Activated CD8-positive, alpha-beta memory T cell treated with anti-CD3 and anti-CD28 coated beads for 36 hours (primary cell): ENCODE measurements around the gene TMEM19. TPM values are rescaled to one million over a fixed set of nuclear protein-coding genes. Genes with fewer than 3 reads are reported as not detected.
"Not testable (repeated sequence)": the region's sequence is repeated elsewhere in the genome, so short reads cannot be mapped to it uniquely, and the experiment has no call there.

Source experiments
- CTCF ChIA-PET: fragments of 350-600 bp; sonication (Branson Sonifier 250); formaldehyde crosslinking; loops from one replicate; lab custom pipeline; 2021; ENCODE audit warnings: antibody characterized with exemption; lab: Charles Lee
- POLR2A ChIA-PET: fragments of 350-600 bp; sonication (Branson Sonifier 250); formaldehyde crosslinking; loops from one replicate; lab custom pipeline; 2021; ENCODE audit warnings: antibody characterized with exemption; lab: Charles Lee
- total RNA-seq, 2 experiments: library from RNA; stranded (reverse); gene quantifications; one replicate each; pipeline ENCODE4 v1.2.3, GENCODE V29; 2021

The TMEM19 gene
- total RNA-seq, 2 experiments from 2014 or later: 15.3 to 17.4 TPM

DNA sequence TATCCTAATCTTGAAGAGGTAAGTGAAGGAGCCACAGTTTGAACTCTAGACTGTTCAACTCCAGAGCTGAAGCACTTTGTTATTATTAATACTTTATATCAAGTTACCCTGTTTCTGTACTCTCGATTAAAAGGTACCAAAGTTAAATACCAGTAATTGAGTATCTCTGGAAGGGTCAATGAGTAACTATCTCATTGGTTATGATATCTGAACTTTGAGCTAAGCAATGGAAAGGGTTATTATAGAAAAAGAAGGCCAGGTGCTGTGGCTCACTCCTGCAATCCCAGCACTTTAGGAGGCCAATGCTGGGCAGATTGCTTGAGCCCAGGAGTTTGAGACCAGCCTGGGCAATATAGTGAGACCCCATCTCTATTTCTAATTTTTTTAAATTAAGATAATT lies 9.9 kb downstream of the TMEM19 start:
- ChIA-PET CTCF (no interaction called here), POLR2A (no interaction called here)

DNA sequence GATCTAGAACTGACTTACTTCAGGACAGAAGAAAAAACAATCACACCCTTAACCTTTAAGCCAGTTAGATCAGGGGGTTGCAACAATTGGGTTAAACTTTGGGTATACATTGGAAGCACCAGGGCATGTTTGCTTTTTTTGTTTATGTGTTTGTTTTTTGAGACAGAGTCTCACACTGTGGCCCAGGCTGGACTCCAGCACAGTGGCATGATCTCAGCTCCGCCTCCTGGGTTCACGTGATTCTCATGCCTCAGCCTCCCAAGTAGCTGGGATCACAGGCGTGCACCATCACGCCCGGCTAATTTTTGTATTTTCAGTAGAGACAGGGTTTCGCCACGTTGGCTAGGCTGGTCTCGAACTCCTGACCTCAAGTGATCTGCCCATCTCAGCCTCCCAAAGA lies 16.3 kb downstream of the TMEM19 start:
- POLR2A ChIA-PET, CTCF ChIA-PET: not testable (repeated sequence)

- ChIA-PET CTCF (no interaction called here), POLR2A (no interaction called here)
These were observed 16.7 kb downstream of the TMEM19 start for GRCh38 chr12:71702590-71702989.

- POLR2A ChIA-PET: no interaction called here
- CTCF ChIA-PET: no interaction called here
These were observed 17.3 kb downstream of the TMEM19 start for GRCh38 chr12:71703206-71703605.

DNA sequence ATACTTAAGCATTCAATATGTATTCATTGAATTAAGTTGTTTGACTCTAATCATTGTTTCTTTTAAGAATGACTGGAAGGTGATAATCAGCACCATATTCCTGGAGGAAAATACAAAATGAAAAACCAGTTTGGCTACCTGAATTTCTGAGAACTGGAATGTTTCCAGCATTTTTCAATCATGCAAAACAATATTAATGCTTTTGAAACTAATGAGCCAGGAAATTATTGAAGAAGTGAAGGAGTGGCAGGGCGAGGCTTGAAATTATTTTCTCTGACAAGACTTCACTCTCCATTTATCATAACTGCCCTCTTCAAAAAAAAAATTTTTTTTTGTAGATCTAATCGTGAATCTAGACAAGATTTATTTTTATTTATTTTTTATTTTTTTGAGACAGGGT lies 19.0 kb downstream of the TMEM19 start:
- ChIA-PET POLR2A (no interaction called here), CTCF (no interaction called here)

GRCh38 chr12:71708658-71709057 lies 22.8 kb downstream of the TMEM19 start:
- POLR2A ChIA-PET: no interaction called here
- CTCF ChIA-PET: no interaction called here

DNA sequence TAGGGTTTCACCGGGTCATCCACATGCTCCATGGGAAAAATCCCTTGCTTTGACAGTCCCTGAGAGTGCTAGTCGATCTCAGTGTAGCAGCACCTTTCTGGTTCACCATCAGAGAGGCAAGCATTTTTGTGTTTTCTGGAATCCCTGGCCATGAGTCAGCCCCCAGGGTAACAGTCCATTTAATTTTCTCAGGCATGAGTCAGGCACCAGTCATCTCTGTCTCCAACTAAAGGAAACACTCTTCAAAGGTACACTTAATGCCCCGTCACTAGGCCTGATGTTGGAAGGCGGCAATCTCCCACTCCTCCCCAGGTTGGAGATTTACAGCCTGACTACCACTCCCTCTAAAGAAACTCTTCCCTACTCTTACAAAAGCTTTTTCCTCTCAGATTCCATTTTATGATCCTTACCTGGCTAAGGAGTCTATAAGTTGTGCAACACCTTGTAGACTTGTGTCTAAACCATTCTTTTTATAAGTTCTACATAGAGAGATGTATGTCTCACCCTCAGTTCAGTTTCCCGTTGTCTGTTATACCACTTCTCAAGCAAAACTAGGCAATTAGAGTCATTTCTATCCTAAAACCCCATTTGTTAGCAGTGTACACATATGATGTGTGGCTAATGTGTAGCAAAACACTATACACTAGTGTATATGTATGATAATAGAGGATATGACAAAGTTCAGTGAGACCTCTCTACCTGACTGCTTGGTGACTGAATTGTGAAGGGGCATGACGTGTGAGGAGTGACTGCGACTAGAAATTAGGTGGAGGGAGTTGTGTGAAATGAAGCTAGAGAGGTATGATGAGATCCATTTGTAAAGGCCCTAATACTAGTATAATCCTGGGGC lies 24.6 kb downstream of the TMEM19 start:
- ChIA-PET POLR2A (no interaction called here), CTCF (no interaction called here)

DNA sequence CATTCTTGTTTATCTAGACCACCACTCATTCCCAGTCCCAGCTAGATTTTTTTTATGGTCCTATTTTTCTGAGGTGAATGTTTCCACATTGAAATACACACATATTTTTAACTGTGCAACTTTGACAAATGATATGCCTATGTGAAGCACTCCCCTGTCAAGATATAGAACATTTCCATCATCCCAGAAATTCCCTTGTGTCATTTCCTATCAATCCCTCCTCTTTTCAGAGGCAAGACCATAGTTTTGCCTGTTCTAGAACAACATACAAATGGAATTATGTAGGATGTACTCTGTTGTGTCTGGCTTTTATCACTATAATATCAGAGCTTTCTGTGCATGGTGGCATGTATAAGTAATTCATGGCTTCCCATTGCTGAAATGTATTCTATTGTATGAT lies 32.7 kb downstream of the TMEM19 start:
- ChIA-PET POLR2A (no interaction called here), CTCF (no interaction called here)

- CTCF ChIA-PET: interaction anchor here (0.7 kb wide), 1 partner anchor 305 kb away, joined by 3 read pairs; no protein-coding TSS in a partner anchor
- POLR2A ChIA-PET: no interaction called here
These were observed 33.9 kb downstream of the TMEM19 start for GRCh38 chr12:71719647-71720370.

GRCh38 chr12:71721783-71722505 lies 36.1 kb downstream of the TMEM19 start:
- ChIA-PET CTCF (no interaction called here), POLR2A (no interaction called here)

- ChIA-PET POLR2A (no interaction called here), CTCF (no interaction called here)
These were observed 39.1 kb downstream of the TMEM19 start for GRCh38 chr12:71725011-71725410.

GRCh38 chr12:71726548-71726947 lies 40.7 kb downstream of the TMEM19 start:
- ChIA-PET POLR2A (no interaction called here), CTCF (no interaction called here)

DNA sequence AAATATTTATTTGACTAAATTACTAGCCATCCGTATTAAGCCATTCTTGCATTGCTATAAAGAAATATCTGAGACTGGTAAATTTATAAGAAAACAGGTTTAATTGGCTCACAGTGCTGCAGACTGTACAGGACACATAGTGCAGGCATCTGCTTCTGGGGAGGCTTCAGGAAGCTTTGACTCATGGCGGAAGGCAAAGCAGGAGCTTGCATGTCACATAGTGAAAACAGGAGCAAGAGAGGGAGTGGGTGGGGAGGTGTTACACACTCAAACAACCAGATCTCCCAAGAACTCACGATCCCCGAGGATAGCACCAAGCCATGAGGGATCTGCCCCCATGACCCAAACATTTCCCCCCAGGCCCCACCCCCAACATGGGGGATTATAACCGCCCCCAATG lies 42.1 kb downstream of the TMEM19 start:
- POLR2A ChIA-PET: no interaction called here
- CTCF ChIA-PET: no interaction called here

DNA sequence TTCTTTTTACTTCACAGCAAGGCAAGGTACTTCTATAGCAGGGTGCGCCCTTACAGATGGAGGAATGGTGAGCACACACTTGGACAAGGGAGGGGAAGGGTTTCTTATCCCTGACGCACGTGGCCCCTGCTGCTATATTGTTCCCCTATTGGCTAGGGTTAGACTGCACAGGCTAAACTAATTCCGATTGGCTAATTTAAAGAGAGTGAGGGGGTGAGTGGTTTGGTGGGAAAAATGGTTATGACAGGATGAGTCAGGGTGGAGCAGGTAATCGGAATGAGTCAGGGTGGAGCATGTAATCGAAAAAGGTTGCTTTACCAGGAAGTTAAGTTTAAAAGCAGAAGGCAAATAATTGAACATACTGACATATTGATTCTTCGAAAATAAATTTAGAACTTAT lies 45.1 kb downstream of the TMEM19 start:
- CTCF ChIA-PET: no interaction called here
- POLR2A ChIA-PET: no interaction called here

DNA sequence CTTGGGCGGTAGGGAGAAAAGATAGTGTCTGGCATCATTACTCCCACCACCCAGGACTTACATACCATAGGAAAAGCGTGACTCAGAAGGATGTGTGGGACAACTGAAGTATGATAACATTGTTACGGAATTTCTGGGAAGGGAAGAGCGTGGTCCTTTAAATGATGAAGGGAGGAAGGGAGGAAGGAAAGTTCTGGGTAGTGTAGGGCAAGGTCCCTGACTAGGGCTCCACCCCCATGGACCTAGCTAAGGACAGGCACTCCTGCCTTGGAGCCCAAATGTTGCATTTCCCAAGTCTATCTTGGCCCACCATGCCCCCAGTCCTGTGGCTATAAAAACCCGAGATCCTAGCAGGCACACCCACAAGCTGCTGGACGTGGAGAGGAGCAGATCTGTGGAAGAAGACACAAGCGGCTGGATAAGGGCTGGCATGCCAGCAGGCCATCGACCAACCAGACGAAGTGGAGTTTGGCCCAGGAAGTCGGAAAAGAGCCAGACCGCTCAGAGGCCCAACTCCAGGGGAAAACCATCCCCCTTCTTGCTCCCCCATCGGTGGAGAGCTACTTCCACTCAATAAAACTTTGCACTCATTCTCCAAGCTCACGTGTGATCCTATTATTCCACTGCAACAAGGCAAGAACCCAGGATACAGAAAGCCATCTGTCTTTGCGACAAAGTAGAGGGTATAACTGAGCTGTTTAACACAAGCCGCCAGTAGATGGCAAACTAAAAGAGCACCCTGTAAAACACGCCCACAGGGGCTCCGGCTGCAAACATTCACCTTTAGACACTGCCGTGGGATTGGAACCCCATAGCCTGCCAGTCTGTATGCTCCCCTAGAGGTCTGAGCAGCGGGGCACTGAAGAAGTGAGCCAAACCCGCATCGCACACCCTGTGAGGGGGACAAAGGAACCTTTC lies 45.8 kb downstream of the TMEM19 start:
- CTCF ChIA-PET: no interaction called here
- POLR2A ChIA-PET: no interaction called here

GRCh38 chr12:71732357-71732712 lies 46.5 kb downstream of the TMEM19 start:
- ChIA-PET CTCF (no interaction called here), POLR2A (no interaction called here)

DNA sequence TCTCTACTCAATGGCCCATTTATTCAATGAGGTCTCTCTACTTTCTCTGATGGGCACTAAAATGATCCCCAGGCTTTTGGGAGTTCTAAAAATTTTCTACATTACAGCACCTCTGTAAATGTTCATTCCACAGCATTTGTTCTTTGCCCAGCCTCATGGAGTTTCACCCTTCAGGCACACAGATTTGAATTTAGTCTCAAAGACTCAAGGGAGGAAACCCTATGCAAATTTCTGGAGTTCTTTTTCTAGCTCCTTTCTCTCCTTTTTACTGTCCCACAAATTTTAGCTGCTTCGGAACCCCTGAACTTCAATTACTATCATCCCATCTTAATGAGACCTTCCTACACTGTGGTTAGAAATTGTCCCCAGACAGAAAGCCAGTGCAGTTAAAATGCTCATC lies 51.3 kb downstream of the TMEM19 start:
- CTCF ChIA-PET: interaction anchor here (1.0 kb wide), 1 partner anchor 21 kb away, joined by 3 read pairs; no protein-coding TSS in a partner anchor
- POLR2A ChIA-PET: no interaction called here

- ChIA-PET POLR2A (no interaction called here), CTCF (no interaction called here)
These were observed 57.1 kb downstream of the TMEM19 start for GRCh38 chr12:71742998-71743397.
